GM18868 (cell line): ENCODE measurements around the gene FCHSD2.
A peak's percentile ranks its signal among the peaks of the same experiment; 100 is the strongest.
"Not testable (repeated sequence)": the region's sequence is repeated elsewhere in the genome, so short reads cannot be mapped to it uniquely, and the experiment has no call there.

ENCODE experiments used
- ATAC-seq: cut with Tn5 transposase; IDR thresholded peaks from one replicate; pipeline ENCODE4 v1.9.1; 2021; ENCODE audit warnings: mild to moderate bottlenecking, moderate library complexity; ENCODE audit not compliant: unreplicated experiment

The FCHSD2 gene

GRCh38 chr11:73072935-73073481 is 69.1 kb downstream of the FCHSD2 start:
- ATAC-seq = peak; percentile 56

GRCh38 chr11:73070653-73071052 is 71.5 kb downstream of the FCHSD2 start:
- no peak for ATAC-seq

GRCh38 chr11:73061857-73062424 is 80.2 kb downstream of the FCHSD2 start:
- ATAC-seq = not testable (repeated sequence)

GRCh38 chr11:73061434-73061833 is 80.7 kb downstream of the FCHSD2 start:
- ATAC-seq = not testable (repeated sequence)

GRCh38 chr11:73059915-73060314 is 82.2 kb downstream of the FCHSD2 start:
- ATAC-seq = no peak

- no peak for ATAC-seq
These were observed 83.0 kb downstream of the FCHSD2 start for GRCh38 chr11:73058989-73059674.

GRCh38 chr11:73055655-73056354 is 86.3 kb downstream of the FCHSD2 start:
- no peak for ATAC-seq

- ATAC-seq = no peak
These were observed 87.1 kb downstream of the FCHSD2 start for GRCh38 chr11:73055002-73055401.

GRCh38 chr11:73053964-73054363 is 88.2 kb downstream of the FCHSD2 start:
- no peak for ATAC-seq

GRCh38 chr11:73048446-73048845 is 93.7 kb downstream of the FCHSD2 start:
- no peak for ATAC-seq

GRCh38 chr11:73047773-73048371 is 94.2 kb downstream of the FCHSD2 start:
- ATAC-seq = peak; percentile 66

GRCh38 chr11:73040046-73040445 is 102.1 kb downstream of the FCHSD2 start:
- ATAC-seq = no peak

GRCh38 chr11:73034777-73035176 is 107.3 kb downstream of the FCHSD2 start:
- no peak for ATAC-seq

GRCh38 chr11:73034331-73034730 is 107.8 kb downstream of the FCHSD2 start:
- no peak for ATAC-seq

GRCh38 chr11:73030130-73030529 is 112.0 kb downstream of the FCHSD2 start:
- ATAC-seq = no peak

GRCh38 chr11:73029403-73029802 is 112.7 kb downstream of the FCHSD2 start:
- no peak for ATAC-seq

- ATAC-seq = no peak
These were observed 113.5 kb downstream of the FCHSD2 start for GRCh38 chr11:73028611-73029010.

GRCh38 chr11:73027840-73028239 is 114.3 kb downstream of the FCHSD2 start:
- ATAC-seq = not testable (repeated sequence)

- ATAC-seq = no peak
These were observed 117.5 kb downstream of the FCHSD2 start for GRCh38 chr11:73024639-73025038.

- ATAC-seq = no peak
These were observed 122.1 kb downstream of the FCHSD2 start for GRCh38 chr11:73019996-73020395.

- no peak for ATAC-seq
These were observed 122.7 kb downstream of the FCHSD2 start for GRCh38 chr11:73019449-73019848.
